WERI-Rb-1 (cell line): ENCODE results near the gene POP5.

Experiments used
- DNase-seq: peaks from one replicate; pipeline ENCODE4 v3.0.0-alpha.2; 2020
- H3K27ac ChIP-seq: fragments of 250-450 bp; sonication (Bioruptor Pico); 2 replicates; pipeline ENCODE4 v1.5.1; 2020; ENCODE audit warnings: mild to moderate bottlenecking, moderate library complexity
- H3K27me3 ChIP-seq: fragments of 250-450 bp; sonication (Bioruptor Pico); 2 replicates; pipeline ENCODE4 v1.5.1; 2021; ENCODE audit warnings: mild to moderate bottlenecking, low read depth, moderate library complexity; ENCODE audit not compliant: insufficient read depth, severe bottlenecking
- H3K36me3 ChIP-seq: fragments of 250-450 bp; sonication (Bioruptor Pico); 2 replicates; pipeline ENCODE4 v1.5.1; 2020; ENCODE audit warnings: mild to moderate bottlenecking, moderate library complexity
- H3K4me3 ChIP-seq: 2 replicates; pipeline ENCODE4 v1.5.1; 2011; ENCODE audit warnings: low read depth, mild to moderate bottlenecking, control low read depth, low read length
- H3K9me3 ChIP-seq: fragments of 250-450 bp; sonication (Bioruptor Pico); 2 replicates; pipeline ENCODE4 v1.5.1; 2021; ENCODE audit warnings: mild to moderate bottlenecking, moderate library complexity; ENCODE audit not compliant: severe bottlenecking
- TF ChIP-seq, protein P1 (sequence below): IDR thresholded peaks from 2 replicates; pipeline ENCODE4 v1.5.1; 2011; ENCODE audit warnings: low read depth, mild to moderate bottlenecking, control low read depth, inconsistent platforms, low read length

POP5 gene

DNA sequence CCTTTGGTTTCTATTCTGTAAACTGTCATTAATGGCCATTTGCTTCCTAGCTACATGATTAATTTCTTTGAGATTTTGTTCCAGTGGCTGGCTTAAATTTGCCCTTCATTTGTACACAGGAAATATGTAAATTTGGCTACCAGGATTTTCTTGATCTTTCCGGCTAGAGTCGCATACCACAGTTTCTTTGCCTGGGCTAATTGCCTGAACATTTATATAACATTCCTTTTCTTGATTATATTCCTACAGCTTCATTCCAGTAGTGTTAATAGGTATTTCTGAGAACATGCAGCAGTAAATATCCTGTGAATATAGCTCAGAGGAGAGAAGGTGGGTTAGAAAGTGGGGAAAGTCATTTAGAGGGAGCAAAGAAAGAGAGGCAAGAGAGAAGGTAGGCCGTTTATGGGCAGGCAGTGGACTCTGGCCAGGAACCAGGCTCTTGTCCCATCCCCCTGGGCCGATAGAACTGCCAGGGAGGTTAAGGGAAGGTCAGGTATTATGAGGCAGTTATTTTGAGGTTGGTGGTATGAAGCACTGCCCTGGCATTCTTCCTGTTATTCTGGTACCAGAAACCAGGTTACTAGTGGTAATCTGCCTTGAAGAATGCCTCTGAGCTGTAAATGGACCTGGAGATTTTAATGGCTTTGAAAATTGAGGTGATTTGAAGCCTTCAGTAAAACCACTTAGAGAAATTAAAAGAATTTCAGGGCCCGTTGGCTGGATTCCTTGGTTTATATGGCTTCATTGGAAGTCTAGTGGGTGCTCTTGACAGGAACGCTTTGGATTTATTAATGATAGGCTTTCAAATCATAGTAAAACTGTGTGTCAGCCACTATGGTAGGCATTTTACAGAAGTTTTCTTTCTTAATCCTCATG is 42.7 kb downstream of the POP5 start:
- no peak for DNase-seq
- peaks cover 66% of the 10 kb centered on the region for H3K36me3 ChIP-seq
- no peaks in the 10 kb centered on the region for H3K27me3 ChIP-seq
- no peak overlapping the region for H3K4me3 ChIP-seq
- no peaks in the 10 kb centered on the region for H3K9me3 ChIP-seq
- TF ChIP-seq, protein P1, sequence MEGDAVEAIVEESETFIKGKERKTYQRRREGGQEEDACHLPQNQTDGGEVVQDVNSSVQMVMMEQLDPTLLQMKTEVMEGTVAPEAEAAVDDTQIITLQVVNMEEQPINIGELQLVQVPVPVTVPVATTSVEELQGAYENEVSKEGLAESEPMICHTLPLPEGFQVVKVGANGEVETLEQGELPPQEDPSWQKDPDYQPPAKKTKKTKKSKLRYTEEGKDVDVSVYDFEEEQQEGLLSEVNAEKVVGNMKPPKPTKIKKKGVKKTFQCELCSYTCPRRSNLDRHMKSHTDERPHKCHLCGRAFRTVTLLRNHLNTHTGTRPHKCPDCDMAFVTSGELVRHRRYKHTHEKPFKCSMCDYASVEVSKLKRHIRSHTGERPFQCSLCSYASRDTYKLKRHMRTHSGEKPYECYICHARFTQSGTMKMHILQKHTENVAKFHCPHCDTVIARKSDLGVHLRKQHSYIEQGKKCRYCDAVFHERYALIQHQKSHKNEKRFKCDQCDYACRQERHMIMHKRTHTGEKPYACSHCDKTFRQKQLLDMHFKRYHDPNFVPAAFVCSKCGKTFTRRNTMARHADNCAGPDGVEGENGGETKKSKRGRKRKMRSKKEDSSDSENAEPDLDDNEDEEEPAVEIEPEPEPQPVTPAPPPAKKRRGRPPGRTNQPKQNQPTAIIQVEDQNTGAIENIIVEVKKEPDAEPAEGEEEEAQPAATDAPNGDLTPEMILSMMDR: no peak
- H3K27ac ChIP-seq: no peak overlapping the region; the same call in 1 of the 2 replicates

DNA sequence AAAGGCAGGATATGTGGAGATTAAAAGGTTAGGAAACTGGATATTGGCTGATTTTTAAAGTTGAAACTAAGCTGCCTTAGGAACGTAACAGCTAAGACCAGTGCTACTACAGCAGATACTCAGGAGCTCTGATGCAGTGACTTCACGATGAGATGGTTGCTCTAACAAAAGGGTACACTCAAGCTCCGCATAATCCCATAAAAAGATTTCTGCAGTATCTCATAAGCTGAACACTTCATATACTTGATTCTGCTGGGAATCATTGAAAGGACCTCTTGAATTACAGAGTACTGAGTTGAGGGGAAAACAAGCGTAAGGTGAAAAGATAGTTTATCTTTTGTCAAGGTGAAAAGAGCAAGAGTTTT is 43.4 kb downstream of the POP5 start:
- TF ChIP-seq, protein P1: no peak
- Histone ChIP-seq H3K4me3 (no peak overlapping the region), H3K27ac (peak overlapping the region; percentile 28), H3K27me3 (no peaks in the 10 kb centered on the region), H3K36me3 (peaks cover 61% of the 10 kb centered on the region), H3K9me3 (no peaks in the 10 kb centered on the region)
- no peak for DNase-seq

DNA sequence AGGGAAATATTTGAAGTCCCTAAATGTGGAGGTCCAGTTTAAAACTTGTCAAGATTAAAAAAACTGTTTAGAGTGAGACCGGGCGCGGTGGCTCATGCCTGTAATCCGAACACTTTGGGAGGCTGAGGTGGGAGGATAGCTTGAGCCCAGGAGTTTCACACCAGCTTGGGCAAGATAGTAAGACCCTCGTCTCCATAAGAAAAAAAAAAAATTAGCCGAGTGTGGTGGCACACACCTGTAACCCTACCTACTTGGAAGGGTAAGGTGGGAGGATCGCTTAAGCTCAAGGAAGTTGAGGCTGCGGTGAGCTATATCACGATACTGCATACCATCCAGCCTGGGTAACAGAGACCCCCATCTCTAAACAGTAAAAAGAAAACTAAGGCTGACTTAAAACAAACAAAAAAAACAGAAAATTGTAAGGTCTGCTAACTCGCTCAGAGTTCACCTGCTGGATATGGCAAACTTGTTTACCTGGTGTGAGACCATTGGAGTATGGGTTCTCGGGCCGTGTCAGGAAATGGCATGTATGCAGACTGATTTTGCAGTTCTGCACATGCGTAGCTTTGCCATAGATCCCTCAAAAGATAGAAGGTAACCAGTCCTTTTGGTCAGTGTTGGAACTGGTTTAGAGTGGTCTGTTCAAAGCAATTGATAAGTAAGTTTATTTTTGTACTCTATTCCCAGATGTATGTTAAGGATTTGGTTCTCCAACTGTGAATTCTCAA is 45.0 kb downstream of the POP5 start:
- no peaks in the 10 kb centered on the region for H3K9me3 ChIP-seq
- no peak overlapping the region for H3K4me3 ChIP-seq
- peaks cover 52% of the 10 kb centered on the region for H3K36me3 ChIP-seq
- no peak overlapping the region for H3K27ac ChIP-seq
- TF ChIP-seq, protein P1: no peak
- H3K27me3 ChIP-seq: no peaks in the 10 kb centered on the region
- DNase-seq: no peak

DNA sequence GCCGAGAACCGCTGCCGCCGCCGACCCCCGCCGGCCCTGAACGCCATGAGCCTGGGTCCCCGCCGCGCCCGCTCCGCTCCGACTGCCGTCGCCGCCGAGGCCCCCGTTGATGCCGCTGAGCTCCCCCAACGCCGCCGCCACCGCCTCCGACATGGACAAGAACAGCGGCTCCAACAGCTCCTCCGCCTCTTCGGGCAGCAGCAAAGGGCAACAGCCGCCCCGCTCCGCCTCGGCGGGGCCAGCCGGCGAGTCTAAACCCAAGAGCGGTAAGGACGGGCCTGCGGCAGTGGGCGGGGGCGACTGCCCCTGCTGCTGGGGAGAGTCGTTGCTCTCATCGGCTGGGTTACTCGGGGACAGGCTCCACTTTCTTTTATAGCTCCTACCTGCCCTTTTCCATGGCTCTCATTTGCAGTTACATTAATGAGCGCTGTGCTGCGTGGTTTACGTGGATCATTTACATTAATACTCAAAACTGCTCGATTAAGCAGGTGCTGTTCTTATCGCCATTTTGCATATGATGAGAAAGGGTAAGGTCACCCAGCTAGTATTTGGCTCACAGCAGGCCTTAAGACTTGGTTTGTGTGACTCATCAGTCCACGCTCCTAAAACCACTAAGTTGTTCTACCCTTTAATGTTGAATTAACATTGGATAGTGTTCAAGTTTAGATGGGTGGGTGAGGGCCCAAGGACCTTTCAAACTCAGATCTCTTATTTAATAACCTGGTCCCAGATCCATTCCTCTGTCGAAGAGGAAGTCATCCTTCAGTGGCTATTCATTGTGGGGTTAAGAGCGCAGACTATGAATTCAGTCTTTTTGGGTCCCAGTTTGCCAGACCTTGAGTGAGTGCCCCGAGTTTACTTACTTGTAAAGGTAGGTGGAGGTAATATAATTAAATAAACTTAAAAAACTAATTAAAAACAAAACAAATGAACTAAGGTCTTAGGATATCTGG is 46.2 kb downstream of the POP5 start:
- Histone ChIP-seq H3K27me3 (no peaks in the 10 kb centered on the region), H3K36me3 (peaks cover 44% of the 10 kb centered on the region), H3K27ac (peak overlapping the region; percentile 85), H3K9me3 (no peaks in the 10 kb centered on the region), H3K4me3 (peak overlapping the region; percentile 68)
- TF ChIP-seq, protein P1: no peak
- peak; percentile 58 for DNase-seq

DNA sequence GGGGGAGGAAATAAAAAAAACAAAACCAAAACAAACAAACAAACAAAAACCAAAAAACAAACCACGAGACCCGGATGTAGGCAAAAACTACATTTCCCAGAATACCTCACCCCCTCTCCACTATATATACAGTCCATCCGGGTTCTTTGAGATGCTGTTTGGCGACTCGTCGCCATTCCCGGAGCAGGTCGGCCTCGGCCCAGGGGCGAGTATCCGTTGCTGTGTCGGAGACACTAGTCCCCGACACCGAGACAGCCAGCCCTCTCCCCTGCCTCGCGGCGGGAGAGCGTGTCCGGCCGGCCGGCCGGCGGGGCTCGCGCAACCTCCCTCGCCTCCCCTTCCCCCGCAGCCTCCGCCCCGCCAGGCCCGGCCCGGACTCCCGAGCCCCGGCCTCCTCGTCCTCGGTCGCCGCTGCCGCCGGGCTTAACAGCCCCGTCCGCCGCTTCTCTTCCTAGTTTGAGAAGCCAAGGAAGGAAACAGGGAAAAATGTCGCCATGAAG is 46.9 kb downstream of the POP5 start, which contains the start of gene RNF10:
Gene RNF10 (plus strand): TSS at position 154 of the 500 bp plus-strand sequence. CDS start 456 bp downstream, outside the sequence.
- Histone ChIP-seq H3K27ac (peak within 1 kb of the TSS; percentile 85), H3K36me3 (peaks cover 39% of the 10 kb centered on the region), H3K27me3 (no peaks in the 10 kb centered on the region), H3K4me3 (peak within 1 kb of the TSS; percentile 68), H3K9me3 (no peaks in the 10 kb centered on the region)
- peak; percentile 76 for DNase-seq
- TF ChIP-seq, protein P1: no peak
